ENCODE measurements around the gene HCK. TPM values are rescaled to one million over a fixed set of nuclear protein-coding genes. Genes with fewer than 3 reads are reported as not detected.
"Not testable (repeated sequence)": the region's sequence is repeated elsewhere in the genome, so short reads cannot be mapped to it uniquely, and the experiment has no call there.

HCK gene
- total RNA-seq, 3 donors from 2014 or later = 6.2 to 17.3 (median 13.4) TPM

DNA sequence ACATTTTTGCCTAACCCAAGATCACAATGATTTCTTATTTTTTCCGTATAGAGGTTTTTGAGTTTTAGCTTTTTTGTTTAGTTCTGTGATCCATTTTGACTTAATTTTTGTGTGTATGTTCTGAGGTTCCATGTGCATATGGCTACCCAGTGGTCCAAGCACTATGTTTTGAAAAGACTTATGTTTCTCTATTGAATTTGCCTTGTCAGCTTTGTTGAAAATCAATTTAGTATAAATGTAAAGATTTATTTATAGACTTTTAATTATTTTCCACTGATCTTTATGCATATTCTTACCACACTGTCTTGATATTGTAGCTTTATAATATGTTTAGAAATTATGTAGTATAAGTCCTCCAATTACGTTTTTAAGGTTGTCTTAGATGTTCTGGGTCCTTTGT is 67.7 kb downstream of the HCK start:
- Histone ChIP-seq H3K9me3 (peaks cover 2% of the 10 kb centered on the region), H3K4me3 (no peak overlapping the region), H3K36me3 (ENCODE audit: low read depth) (peaks cover 5% of the 10 kb centered on the region), H3K4me1 (ENCODE audit: low read depth) (no peaks in the 10 kb centered on the region)
- DNase-seq = no peak
- TF ChIP-seq CTCF (IDR thresholded peaks at IDR 0.05) = no peak
- intact Hi-C loops (cut with DNase I, micrococcal nuclease) = no loop called here
- ATAC-seq = no peak

DNA sequence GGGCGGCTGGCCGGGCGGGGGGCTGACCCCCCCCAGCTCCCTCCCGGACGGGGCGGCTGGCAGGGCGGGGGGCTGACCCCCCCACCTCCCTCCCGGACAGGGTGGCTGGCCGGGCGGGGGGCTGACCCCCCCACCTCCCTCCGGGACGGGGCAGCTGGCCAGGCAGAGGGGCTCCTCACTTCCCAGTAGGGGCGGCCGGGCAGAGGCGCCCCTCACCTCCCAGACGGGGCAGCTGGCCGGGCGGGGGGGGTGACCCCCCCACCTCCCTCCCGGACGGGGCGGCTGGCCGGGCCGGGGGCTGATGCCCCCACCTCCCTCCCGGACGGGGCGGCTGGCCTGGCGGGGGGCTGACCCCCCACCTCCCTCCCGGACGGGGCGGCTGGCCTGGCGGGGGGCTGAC is 69.9 kb downstream of the HCK start:
- intact Hi-C loops (cut with DNase I, micrococcal nuclease); H3K4me1 ChIP-seq (ENCODE audit: low read depth); DNase-seq; H3K9me3 ChIP-seq; H3K36me3 ChIP-seq (ENCODE audit: low read depth); H3K4me3 ChIP-seq; ATAC-seq: not testable (repeated sequence)

DNA sequence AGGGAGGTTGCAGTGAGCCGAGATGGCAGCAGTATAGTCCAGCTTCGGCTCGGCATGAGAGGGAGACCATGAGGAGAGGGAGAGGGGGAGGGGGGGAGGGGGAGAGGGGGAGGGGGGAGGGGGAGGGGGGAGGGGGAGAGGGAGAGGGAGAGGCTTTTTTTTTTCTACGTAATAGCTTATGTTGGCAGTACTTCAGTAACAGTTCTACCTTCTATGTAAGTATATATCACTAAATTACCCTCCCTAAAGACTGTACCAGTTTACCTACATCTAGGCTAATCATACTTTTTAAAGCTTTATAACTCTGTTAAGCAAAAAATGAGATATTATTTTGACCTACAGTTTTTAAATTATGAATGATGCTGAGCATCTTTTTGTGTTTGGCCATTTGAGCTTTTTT is 71.0 kb downstream of the HCK start:
- no peak for TF ChIP-seq CTCF (IDR thresholded peaks at IDR 0.05)
- intact Hi-C loops (cut with DNase I, micrococcal nuclease) = no loop called here
- Histone ChIP-seq H3K9me3 (peaks cover 2% of the 10 kb centered on the region), H3K4me1 (ENCODE audit: low read depth) (no peaks in the 10 kb centered on the region), H3K36me3 (ENCODE audit: low read depth) (peaks cover 5% of the 10 kb centered on the region), H3K4me3 (no peak overlapping the region)
- DNase-seq = no peak
- no peak for ATAC-seq

GRCh38 chr20:32124916-32125454 is 72.9 kb downstream of the HCK start:
- intact Hi-C loops (cut with DNase I, micrococcal nuclease) = no loop called here
- H3K36me3 ChIP-seq (ENCODE audit: low read depth) = no peaks in the 10 kb centered on the region
- no peak overlapping the region for H3K4me3 ChIP-seq
- peaks cover 2% of the 10 kb centered on the region for H3K9me3 ChIP-seq
- DNase-seq (no peak), ATAC-seq (no peak)
- H3K4me1 ChIP-seq (ENCODE audit: low read depth) = no peaks in the 10 kb centered on the region
- TF ChIP-seq CTCF (IDR thresholded peaks at IDR 0.05) = no peak

GRCh38 chr20:32125506-32125905 is 73.5 kb downstream of the HCK start:
- Histone ChIP-seq H3K4me1 (ENCODE audit: low read depth) (no peaks in the 10 kb centered on the region), H3K9me3 (peaks cover 2% of the 10 kb centered on the region), H3K4me3 (no peak overlapping the region), H3K36me3 (ENCODE audit: low read depth) (no peaks in the 10 kb centered on the region)
- intact Hi-C loops (cut with DNase I, micrococcal nuclease) = no loop called here
- DNase-seq = no peak
- no peak for TF ChIP-seq CTCF (IDR thresholded peaks at IDR 0.05)
- no peak for ATAC-seq

- Histone ChIP-seq H3K36me3 (ENCODE audit: low read depth) (no peaks in the 10 kb centered on the region), H3K9me3 (peaks cover 2% of the 10 kb centered on the region), H3K4me3 (no peak overlapping the region), H3K4me1 (ENCODE audit: low read depth) (no peaks in the 10 kb centered on the region)
- ATAC-seq (no peak), DNase-seq (no peak)
- no peak for TF ChIP-seq CTCF (IDR thresholded peaks at IDR 0.05)
- intact Hi-C loops (cut with DNase I, micrococcal nuclease) = no loop called here
Measured at GRCh38 chr20:32126919-32127318, 74.9 kb downstream of the HCK start.

Data from mucosa of descending colon (tissue), 3 donors.